CD4-positive, CD25-positive, alpha-beta regulatory T cell (primary cell): ENCODE measurements around the gene GOLGA6L10. TPM values are rescaled to one million over a fixed set of nuclear protein-coding genes. Genes with fewer than 3 reads are reported as not detected.
"Not testable (repeated sequence)": the region's sequence is repeated elsewhere in the genome, so short reads cannot be mapped to it uniquely, and the experiment has no call there.

Source experiments
- ATAC-seq, 2 donors: fragments of 150-1000 bp; cut with Tn5 transposase; one replicate each; pipeline ENCODE4 v1.10.0; 2021; ENCODE audit warnings: low read depth in 2 of 2, moderate number of reproducible peaks in 2 of 2, moderate library complexity in 1 of 2
- DNase-seq, 3 donors: peaks; one replicate each; pipeline versions ENCODE4 v3.0.0 to v3.0.0-alpha.2; 2012 to 2022; ENCODE audit warnings: mixed read lengths in 1 of 3
- H3K27ac ChIP-seq: one replicate; pipeline ENCODE4 v1.7.0; 2013; ENCODE audit warnings: mild to moderate bottlenecking, low read length; ENCODE audit not compliant: insufficient read depth, poor library complexity, severe bottlenecking
- H3K27me3 ChIP-seq: one replicate; pipeline ENCODE4 v1.7.0; 2013; ENCODE audit warnings: low read length; ENCODE audit not compliant: control insufficient read depth, insufficient read depth
- H3K36me3 ChIP-seq: one replicate; pipeline ENCODE4 v1.7.0; 2013; ENCODE audit warnings: mild to moderate bottlenecking, low read length, moderate library complexity; ENCODE audit not compliant: control insufficient read depth, insufficient read depth
- H3K4me1 ChIP-seq: 2 replicates; pipeline ENCODE4 v1.7.0; 2013; ENCODE audit warnings: mild to moderate bottlenecking, low read length; ENCODE audit not compliant: insufficient read depth, control insufficient read depth, poor library complexity, severe bottlenecking
- H3K4me3 ChIP-seq: one replicate; pipeline ENCODE4 v1.7.0; 2013; ENCODE audit warnings: low read depth, mild to moderate bottlenecking, low read length, moderate library complexity
- H3K9me3 ChIP-seq, 2 experiments: 1 replicate in 1 of 2; 2 replicates in 1 of 2; pipeline ENCODE4 v1.7.0; 2013; ENCODE audit warnings: low read length in 2 of 2, mild to moderate bottlenecking in 1 of 2, moderate library complexity in 1 of 2; ENCODE audit not compliant: control insufficient read depth in 2 of 2
- H3K27ac Mint-ChIP-seq, 3 donors: one replicate each; pipeline ENCODE4 v1.8.0; 2020 to 2022; ENCODE audit warnings: mild to moderate bottlenecking in 3 of 3, mixed read lengths in 3 of 3, moderate library complexity in 2 of 3
- H3K27me3 Mint-ChIP-seq: one replicate; pipeline ENCODE4 v1.8.0; 2022; ENCODE audit warnings: mild to moderate bottlenecking, mixed read lengths
- H3K36me3 Mint-ChIP-seq: one replicate; pipeline ENCODE4 v1.8.0; 2020; ENCODE audit warnings: mixed read lengths
- H3K4me1 Mint-ChIP-seq, 4 donors: one replicate each; pipeline ENCODE4 v1.8.0; 2020 to 2022; ENCODE audit warnings: mixed read lengths in 4 of 4, mild to moderate bottlenecking in 1 of 4
- H3K4me3 Mint-ChIP-seq, 4 donors: one replicate each; pipeline ENCODE4 v1.8.0; 2020 to 2022; ENCODE audit warnings: mild to moderate bottlenecking in 4 of 4, mixed read lengths in 4 of 4, moderate library complexity in 3 of 4
- H3K9me3 Mint-ChIP-seq, 7 donors: one replicate each; pipeline ENCODE4 v1.8.0; 2020 to 2022; ENCODE audit warnings: mixed read lengths in 7 of 7, mild to moderate bottlenecking in 3 of 7, moderate library complexity in 2 of 7
- polyA plus RNA-seq, 4 donors: library from polyadenylated mRNA; unstranded; fragments of 300-500 nt; fragmentation: Illumina TruSeq; gene quantifications; one replicate each; pipeline ENCODE4 v1.2.3, GENCODE V29; 2021
- total RNA-seq: library from RNA; stranded (reverse); gene quantifications from one replicate; pipeline ENCODE4 v1.2.3, GENCODE V29; 2022

The GOLGA6L10 gene
- total and polyA plus RNA-seq, 5 donors from 2014 or later: 0.06 to 2.3 (median 0.12) TPM; not detected in 1

- not testable (repeated sequence) for H3K4me3 Mint-ChIP-seq, ATAC-seq, H3K36me3 Mint-ChIP-seq, H3K36me3 ChIP-seq, H3K27me3 Mint-ChIP-seq, H3K9me3 ChIP-seq, H3K27me3 ChIP-seq, DNase-seq, H3K4me3 ChIP-seq, H3K27ac Mint-ChIP-seq, H3K4me1 ChIP-seq, H3K4me1 Mint-ChIP-seq, H3K9me3 Mint-ChIP-seq, H3K27ac ChIP-seq
These were observed 10.7 kb downstream of the GOLGA6L10 start for GRCh38 chr15:82338573-82338972.

DNA sequence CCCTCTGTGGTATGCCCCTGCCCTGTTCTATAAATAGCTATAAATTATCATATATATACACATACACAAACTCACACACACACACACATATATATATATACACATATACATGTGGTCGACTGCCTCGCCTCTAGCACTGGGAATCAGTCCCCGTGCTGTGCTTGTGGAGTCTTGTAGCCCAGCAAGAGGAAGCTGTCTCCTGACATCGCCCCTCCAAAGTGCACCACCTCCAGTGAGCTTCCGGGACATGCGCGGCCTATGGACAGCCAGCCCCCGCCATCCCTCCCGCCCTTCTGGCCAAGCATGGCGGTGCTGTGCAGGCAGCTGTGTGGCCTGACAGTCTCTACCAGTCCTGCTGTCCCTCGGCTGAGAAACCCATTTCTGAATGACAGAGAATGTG, 11.2 kb downstream of the GOLGA6L10 start:
- not testable (repeated sequence) for DNase-seq, H3K27me3 Mint-ChIP-seq, H3K4me3 ChIP-seq, H3K36me3 ChIP-seq, ATAC-seq, H3K36me3 Mint-ChIP-seq, H3K9me3 Mint-ChIP-seq, H3K4me3 Mint-ChIP-seq, H3K4me1 Mint-ChIP-seq, H3K4me1 ChIP-seq, H3K27ac Mint-ChIP-seq, H3K27me3 ChIP-seq, H3K9me3 ChIP-seq, H3K27ac ChIP-seq

DNA sequence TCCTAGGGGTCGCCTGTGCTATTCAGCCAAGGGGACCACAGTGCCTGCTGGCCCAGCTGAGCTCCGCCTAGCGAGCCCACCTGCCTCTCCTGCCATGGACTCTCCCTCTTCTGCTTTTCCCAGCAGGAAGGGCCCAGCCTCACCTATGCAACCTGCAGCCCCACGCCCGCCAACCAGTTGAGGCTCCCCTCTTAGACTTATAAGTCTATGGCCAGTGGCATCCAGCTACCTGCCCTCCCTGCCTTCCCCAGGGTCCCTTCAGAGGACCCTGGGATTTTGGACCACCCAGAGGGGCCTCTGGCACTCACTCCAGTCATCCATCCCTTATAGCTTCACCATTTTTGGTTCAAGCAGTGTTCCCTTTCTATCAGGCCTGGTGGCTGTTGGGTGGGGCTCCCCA, 12.2 kb downstream of the GOLGA6L10 start:
- not testable (repeated sequence) for H3K36me3 Mint-ChIP-seq, H3K36me3 ChIP-seq, H3K27me3 Mint-ChIP-seq, H3K4me3 Mint-ChIP-seq, H3K9me3 Mint-ChIP-seq, H3K9me3 ChIP-seq, H3K27ac ChIP-seq, H3K4me1 ChIP-seq, H3K4me3 ChIP-seq, DNase-seq, H3K4me1 Mint-ChIP-seq, H3K27ac Mint-ChIP-seq, ATAC-seq, H3K27me3 ChIP-seq

DNA sequence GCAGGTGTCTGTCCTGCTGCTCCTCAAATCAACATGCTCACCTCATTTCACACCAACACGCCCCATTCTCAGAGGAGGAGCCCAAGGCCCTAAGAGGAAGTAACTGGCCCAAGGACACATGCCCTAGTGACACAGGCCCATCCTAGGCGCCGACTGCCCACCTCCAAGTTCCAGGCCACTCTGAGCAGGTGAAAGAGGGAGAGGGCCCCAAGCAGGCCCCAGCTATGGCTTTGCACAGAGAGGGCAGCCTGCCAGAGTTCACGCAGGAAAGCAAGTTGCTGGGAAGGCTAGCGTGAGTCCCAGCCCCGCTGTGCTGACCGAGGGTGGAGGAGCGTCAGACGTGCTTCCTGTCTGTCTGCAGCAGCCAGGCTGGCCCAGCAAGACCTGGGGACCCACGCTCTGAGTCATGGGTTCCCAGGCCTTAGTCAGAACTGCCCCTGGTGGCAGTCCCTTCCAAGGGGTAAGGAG, 13.1 kb downstream of the GOLGA6L10 start:
- H3K9me3 Mint-ChIP-seq: not testable (repeated sequence)

GRCh38 chr15:82335006-82335405, 14.3 kb downstream of the GOLGA6L10 start:
- not testable (repeated sequence) for H3K36me3 Mint-ChIP-seq, H3K27ac ChIP-seq, H3K27me3 Mint-ChIP-seq, H3K27ac Mint-ChIP-seq, H3K36me3 ChIP-seq, H3K4me3 ChIP-seq, H3K4me1 Mint-ChIP-seq, DNase-seq, H3K9me3 Mint-ChIP-seq, H3K4me3 Mint-ChIP-seq, H3K4me1 ChIP-seq, H3K9me3 ChIP-seq, ATAC-seq, H3K27me3 ChIP-seq

More for the DNA sequence above, 13.1 kb downstream of the GOLGA6L10 start:
- not testable (repeated sequence) for H3K4me1 ChIP-seq, ATAC-seq, H3K4me3 Mint-ChIP-seq, H3K27ac ChIP-seq, H3K36me3 ChIP-seq, H3K36me3 Mint-ChIP-seq, H3K4me3 ChIP-seq, DNase-seq, H3K9me3 ChIP-seq, H3K27me3 Mint-ChIP-seq, H3K27me3 ChIP-seq, H3K27ac Mint-ChIP-seq, H3K4me1 Mint-ChIP-seq

DNA sequence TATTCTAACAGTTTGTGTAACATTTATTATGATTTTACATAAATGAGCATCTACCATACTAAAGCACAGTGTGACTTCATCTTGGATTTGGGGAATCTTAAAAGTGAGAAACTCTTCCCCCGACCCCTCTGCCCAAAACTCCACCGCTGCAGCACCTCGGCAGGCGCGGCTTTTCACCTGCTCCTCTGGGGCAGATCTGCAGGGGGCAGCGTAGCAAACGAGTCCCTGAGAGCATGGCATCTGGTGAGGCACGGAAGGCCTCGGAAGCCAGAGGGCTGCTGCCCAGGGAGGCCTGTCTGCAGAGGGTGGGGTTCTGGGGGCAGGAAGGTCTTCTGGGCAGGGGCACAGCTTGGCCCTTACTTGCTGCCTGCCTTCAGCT, 14.7 kb downstream of the GOLGA6L10 start:
- not testable (repeated sequence) for H3K9me3 Mint-ChIP-seq, H3K36me3 ChIP-seq, H3K4me1 ChIP-seq, H3K27ac Mint-ChIP-seq, ATAC-seq, H3K27me3 Mint-ChIP-seq, H3K27me3 ChIP-seq, H3K4me3 Mint-ChIP-seq, DNase-seq, H3K4me1 Mint-ChIP-seq, H3K4me3 ChIP-seq, H3K27ac ChIP-seq, H3K36me3 Mint-ChIP-seq, H3K9me3 ChIP-seq

DNA sequence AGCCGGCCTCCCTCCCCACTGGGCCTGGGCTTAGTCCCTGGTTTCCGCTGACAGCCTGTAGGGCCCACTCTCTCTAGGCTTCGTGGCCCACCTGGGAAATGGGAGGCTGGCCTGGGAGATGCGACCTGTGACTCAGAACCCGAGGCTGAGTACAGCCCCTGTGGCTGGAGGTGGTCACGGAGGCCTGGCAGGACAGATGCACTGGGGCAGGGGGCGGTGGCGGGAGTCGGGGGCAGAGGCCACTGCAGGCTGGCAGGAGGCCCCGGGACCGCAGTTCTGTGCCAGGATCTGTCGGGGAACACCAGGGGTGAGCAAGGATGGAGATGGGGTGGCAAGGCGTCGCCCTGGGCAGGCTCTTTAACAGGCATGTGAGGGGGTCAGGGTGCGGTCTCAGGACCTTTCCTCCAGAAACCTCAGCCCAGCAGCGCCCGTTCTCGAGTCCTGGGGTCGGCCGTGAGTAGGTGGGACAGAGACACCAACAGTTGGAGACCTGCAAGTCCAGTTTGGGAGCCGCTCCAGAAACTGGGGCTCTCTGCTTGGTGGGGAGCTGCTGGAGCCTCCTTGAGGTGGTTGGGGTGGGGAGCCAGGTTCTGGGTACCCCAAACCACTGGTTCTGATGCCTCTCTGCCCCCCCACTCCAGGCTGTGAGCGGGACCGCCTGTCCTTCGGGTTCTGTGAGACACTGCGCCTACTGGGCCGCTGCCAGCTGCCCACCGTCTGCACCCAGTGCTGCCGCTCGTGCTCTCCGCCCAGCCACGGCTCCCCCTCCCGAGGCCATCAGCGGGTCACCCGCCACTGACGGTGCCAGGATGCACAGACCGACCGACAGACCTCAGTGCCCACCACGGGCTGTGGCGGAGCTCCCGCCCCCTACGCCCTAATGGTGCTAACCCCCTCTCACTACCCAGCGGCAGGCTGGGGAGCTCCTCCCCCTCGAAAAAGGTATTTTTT, 15.4 kb downstream of the GOLGA6L10 start:
- not testable (repeated sequence) for H3K27ac Mint-ChIP-seq, H3K27me3 Mint-ChIP-seq, H3K4me3 ChIP-seq, H3K36me3 ChIP-seq, H3K36me3 Mint-ChIP-seq, ATAC-seq, H3K27me3 ChIP-seq, H3K4me1 ChIP-seq, H3K4me1 Mint-ChIP-seq, H3K9me3 Mint-ChIP-seq, H3K4me3 Mint-ChIP-seq, H3K27ac ChIP-seq, H3K9me3 ChIP-seq, DNase-seq
